ENCODE results near the gene ADIRF. TPM values are rescaled to one million over a fixed set of nuclear protein-coding genes. Genes with fewer than 3 reads are reported as not detected.
A peak's percentile ranks its signal among the peaks of the same experiment; 100 is the strongest.
"Not testable (repeated sequence)": the region's sequence is repeated elsewhere in the genome, so short reads cannot be mapped to it uniquely, and the experiment has no call there.

Gene ADIRF
- 599 TPM for total RNA-seq

DNA sequence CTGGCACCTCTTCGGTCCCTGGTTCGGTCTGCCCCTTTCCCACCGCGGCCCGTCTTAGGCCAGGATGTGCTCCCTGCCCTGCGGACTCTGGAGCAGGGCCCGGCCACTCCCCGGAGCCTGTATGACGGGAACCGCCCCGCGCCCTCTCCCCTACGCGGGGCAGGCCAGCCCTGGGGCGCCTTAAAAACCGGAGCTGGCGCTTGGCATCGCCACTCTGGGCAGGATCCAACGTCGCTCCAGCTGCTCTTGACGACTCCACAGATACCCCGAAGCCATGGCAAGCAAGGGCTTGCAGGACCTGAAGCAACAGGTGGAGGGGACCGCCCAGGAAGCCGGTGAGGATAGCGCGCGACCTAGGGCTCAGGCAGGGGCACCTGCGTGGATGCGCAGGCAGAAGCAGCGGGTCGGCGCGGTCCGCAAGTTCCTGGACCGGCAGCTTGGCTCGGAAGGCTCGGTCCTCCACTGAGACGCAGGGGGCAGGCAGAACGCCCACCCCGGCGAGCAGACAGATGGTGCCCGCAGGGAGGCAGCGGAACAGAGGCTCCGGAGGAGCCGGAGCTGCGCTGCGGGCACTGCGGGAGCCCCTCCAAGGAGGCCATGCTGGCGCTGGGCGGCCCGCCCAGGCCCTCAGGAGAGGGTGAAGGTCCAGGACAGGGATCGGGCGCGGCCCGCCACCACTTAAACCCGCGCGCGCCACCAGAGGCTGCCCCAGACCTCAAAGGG is at the start of gene ADIRF:
TSS of gene ADIRF (plus strand) at position 212 of the 723 bp plus-strand sequence. CDS start at position 275, 63 bp downstream.
- ATAC-seq = peak; percentile 11
- intact Hi-C loops (cut with DNase I) = no loop called here

DNA sequence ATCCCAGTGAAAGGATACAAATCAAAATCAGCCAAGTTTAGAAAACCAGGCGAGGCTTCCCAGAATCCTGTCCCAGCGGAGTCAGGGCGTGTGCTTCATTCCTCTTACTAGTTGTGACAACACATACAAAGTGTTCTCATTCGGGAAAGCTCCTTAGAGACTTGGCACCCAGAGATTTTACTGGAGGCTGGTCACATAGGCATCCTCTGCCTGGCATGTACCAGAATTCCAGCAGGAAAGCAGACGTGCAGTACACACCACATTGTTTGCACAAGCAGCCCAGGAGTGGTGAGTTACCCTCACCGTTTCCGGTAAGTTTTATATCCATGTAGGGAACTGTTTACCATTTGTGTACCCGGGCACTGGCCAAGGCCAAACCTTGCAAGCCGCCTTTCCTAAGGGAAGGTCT is 45.7 kb upstream of the ADIRF start:
- intact Hi-C loops (cut with DNase I) = no loop called here
- no peak for ATAC-seq
- no peak for DNase-seq (ENCODE audit: low spot score)

More for the DNA sequence above, at the start of gene ADIRF:
- peak; percentile 84 for DNase-seq (ENCODE audit: low spot score)

GRCh38 chr10:86929468-86930380 is 38.6 kb upstream of the ADIRF start:
- intact Hi-C loops (cut with DNase I) = no loop called here
- ATAC-seq (no peak), DNase-seq (ENCODE audit: low spot score) (no peak)

DNA sequence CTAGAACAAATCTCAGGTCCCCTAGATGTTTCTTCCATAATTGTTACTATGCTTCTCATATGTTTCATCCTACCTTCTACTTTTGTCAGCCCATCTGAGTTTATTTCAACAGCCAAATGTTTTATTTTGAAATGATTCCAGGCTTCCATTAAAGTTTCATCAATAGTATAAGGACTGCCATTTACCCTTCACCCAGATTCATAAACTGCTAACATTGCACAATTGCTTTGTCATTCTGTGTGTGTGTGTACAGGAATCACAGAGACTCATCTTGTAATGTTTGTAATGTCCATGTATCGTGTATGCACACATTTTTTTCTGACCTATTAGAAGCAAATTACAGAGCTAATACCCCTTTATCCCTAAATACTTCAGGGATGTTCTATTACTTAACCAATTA is 36.4 kb upstream of the ADIRF start:
- peak; percentile 61 for ATAC-seq

DNA sequence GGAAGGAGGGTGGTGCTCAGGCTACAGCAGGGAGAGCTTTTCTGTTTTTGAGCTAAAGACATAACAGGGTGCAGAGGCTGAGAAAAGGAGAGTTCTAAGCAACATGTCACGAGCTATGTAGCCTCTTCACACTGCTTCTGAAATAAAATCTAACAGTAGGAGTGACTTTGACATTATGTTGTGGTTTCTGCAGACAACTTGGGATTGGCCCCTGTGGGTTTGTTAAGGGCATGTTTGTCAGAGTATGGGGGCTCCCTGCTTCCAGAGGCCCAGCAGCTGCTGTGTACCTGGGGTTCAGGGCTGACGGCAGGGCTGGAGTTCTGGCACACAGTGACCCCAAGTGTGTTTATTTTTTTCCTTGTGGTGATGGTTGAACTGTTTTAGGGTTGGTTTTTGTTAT is 35.6 kb upstream of the ADIRF start:
- DNase-seq (ENCODE audit: low spot score) (no peak), ATAC-seq (no peak)
- intact Hi-C loops (cut with DNase I) = no loop called here

More for the DNA sequence above, 36.4 kb upstream of the ADIRF start:
- intact Hi-C loops (cut with DNase I) = no loop called here
- no peak for DNase-seq (ENCODE audit: low spot score)

DNA sequence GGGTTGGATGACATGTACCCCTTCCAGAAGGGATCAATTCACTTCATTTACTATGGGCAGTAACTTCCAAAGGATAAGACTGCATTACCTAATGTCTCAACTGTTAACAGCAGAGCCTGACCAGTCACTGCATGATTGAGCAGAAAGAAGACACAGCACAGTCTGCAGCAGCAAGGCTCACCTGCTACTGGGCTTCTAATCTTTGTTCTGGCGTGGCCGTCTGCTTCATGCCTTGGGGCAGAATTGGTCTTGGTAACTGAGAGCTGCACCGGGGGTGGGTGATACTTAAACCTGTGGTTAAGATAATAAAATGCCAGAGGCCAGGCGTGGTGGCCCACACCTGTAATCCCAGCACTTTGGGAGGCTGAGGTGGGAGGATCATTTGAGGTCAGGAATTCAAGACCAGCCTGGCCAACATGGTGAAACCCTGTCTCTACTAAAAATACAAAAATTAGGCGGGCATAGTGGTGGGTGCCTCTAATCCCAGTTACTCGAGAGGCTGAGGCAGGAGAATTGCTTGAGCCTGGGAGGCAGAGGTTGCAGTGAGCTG is 34.0 kb upstream of the ADIRF start:
- intact Hi-C loops (cut with DNase I); DNase-seq (ENCODE audit: low spot score); ATAC-seq: not testable (repeated sequence)

DNA sequence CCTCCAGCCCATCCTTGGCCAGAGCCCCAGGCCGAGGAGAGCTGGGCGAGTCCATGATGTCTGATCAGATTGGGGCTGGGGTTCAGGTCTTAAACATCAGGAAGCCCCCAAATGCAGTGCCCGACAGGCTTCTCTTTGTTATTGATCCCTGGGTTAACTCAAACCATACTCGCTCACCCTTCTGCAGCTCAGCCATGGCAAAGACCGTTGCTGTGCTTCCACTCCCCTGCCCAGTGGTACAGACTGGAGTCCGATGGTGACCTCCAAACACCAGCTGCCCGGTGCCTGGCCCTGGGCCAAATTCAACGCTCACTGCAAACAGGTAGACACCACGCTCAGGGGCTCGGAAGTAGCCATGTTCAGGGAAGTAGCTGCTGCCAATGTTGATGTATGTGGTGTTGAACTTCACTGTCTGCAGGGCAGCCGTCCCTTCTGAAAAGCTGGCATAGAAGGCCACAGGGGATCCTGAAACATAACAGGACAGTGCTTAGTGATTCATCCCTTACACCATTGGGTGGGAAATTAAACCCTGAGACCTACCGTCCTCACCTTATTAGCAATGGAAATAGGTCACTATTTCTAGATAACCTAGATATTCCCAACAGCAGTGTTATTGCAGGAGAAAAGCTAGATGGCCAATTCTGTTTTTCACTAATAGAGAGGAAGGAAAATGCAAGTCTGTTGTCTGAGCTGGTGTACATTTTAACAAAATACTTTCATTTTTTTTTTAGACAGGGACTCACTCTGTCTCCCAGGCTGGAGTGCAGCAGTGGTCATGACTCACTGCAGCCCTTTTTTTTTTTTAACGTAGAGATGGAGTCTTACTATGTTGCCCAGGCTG is 31.4 kb upstream of the ADIRF start:
- ATAC-seq = no peak
- intact Hi-C loops (cut with DNase I) = no loop called here
- DNase-seq (ENCODE audit: low spot score) = peak; percentile 68

DNA sequence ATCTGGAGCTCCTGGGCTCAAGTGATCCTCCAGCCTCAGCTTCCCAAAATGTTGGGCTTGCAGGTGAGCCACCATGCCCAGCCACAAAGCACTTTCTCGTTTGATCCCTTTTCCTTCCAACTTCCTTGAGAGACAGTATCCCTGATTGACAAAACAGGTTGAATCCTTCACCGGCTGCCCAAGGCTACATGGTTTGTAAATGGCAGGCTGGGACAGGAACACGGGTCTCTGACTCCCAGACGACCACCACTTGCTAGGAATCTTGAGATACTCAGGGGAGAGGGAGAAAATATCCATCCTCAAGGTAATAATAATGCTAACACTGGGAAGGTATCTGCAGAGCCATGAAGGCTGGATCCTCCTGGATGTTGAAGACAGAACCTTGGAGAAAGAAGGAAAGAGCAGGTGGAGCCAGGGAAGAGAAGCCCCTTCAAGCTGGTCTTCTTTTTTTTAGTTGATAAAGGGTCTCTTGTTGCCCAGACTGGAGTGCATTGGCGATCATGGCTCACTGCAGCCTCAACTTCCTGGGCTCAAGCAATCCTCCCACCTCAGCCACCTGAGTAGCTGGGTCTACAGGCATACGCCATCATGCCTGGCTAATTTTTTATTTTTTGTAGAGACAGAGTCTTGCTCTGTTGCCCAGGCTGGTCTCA is 30.7 kb upstream of the ADIRF start:
- intact Hi-C loops (cut with DNase I) = no loop called here
- ATAC-seq (no peak), DNase-seq (ENCODE audit: low spot score) (no peak)

GRCh38 chr10:86938260-86938659 is 30.0 kb upstream of the ADIRF start:
- no peak for DNase-seq (ENCODE audit: low spot score)
- no peak for ATAC-seq
- intact Hi-C loops (cut with DNase I) = no loop called here

DNA sequence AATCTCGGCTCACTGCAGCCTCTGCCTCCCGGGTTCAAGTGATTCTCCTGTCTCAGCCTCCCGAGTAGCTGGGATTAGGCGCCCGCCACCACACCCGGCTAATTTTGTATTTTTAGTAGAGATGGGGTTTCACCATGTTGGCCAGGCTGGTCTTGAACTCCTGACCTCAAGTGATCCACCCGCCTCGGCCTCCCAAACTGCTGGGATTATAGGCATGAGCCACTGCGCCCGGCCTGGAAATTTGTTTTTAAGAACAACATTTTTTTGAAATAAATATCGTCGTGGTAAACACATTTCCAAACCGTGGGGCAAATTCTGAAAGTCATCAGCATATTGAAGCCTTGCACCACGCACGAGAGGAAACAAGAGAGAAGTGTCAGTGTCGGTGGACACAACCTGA is 28.2 kb upstream of the ADIRF start:
- intact Hi-C loops (cut with DNase I); DNase-seq (ENCODE audit: low spot score); ATAC-seq: not testable (repeated sequence)

- ATAC-seq (no peak), DNase-seq (ENCODE audit: low spot score) (no peak)
Observed at GRCh38 chr10:86940677-86941076, 27.6 kb upstream of the ADIRF start.

GRCh38 chr10:86941426-86941825 is 26.9 kb upstream of the ADIRF start:
- DNase-seq (ENCODE audit: low spot score) (no peak), ATAC-seq (no peak)
- intact Hi-C loops (cut with DNase I) = no loop called here

More at GRCh38 chr10:86940677-86941076, 27.6 kb upstream of the ADIRF start:
- intact Hi-C loops (cut with DNase I) = no loop called here

DNA sequence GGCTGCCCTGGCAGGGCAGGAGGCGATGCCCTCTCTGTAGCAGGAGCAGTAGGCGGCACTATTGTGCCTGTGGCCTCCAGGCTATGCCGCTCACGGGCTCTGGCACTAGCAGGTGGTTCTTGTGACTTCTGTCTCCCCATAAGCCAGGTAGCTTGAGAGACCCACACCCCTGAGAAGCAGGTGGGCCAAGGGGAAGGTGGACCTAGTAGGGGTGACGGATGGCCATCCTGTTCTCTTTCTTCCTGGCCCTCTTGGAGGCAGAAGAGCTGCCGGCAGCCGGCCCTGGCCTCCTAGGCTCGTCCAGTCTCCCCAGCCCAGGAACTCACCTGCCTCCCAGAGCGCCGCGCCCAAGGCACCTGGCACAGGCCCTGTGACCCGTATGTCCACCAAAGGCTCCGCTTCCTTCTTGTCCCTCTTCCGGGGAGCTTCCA is 26.3 kb upstream of the ADIRF start:
- ATAC-seq (no peak), DNase-seq (ENCODE audit: low spot score) (no peak)
- intact Hi-C loops (cut with DNase I) = no loop called here

DNA sequence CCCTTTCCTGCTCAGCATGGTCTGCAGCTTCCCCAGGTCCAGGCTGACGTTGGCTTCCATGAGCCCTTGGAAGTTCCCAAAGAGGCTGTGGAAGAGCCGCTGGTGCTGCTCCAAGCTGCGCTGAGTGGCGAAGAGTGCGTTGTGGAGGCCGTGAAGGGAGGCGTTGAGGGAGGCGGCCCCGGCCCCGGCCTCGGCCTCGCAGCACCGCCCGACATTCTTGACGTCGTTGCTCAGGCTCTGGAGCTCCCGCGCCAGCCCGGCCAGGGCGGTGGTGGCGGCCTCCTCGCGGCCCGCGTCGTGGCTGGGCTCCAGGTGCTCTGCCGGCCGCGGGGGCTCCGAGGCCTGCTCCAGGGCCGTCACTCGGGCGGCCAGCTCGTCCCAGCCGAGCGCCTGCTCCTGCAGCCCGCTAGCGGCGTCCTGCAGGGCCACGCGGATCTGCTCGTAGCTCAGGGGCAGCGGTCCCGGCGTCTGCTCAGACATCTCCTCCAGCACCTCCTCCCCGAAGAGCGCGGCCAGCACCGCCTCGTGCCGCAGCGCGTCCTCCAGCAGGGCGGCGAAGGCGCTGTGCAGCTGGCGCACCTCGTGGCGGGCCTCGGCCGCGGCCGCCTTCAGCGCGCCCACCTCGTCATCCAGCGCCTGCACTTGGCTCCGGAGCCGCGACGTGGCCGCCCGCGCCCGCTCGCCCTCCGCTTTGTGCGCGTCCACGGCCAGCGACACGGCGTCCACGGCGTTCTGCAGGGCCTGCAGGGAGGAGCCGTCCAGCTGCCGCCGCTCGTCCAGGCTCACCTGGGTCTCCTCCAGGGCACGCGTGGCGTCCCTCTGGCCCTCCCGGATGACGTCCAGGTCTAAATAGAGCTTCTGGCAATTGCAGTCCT is 25.6 kb upstream of the ADIRF start:
- DNase-seq (ENCODE audit: low spot score) (no peak), ATAC-seq (no peak)
- intact Hi-C loops (cut with DNase I) = no loop called here

DNA sequence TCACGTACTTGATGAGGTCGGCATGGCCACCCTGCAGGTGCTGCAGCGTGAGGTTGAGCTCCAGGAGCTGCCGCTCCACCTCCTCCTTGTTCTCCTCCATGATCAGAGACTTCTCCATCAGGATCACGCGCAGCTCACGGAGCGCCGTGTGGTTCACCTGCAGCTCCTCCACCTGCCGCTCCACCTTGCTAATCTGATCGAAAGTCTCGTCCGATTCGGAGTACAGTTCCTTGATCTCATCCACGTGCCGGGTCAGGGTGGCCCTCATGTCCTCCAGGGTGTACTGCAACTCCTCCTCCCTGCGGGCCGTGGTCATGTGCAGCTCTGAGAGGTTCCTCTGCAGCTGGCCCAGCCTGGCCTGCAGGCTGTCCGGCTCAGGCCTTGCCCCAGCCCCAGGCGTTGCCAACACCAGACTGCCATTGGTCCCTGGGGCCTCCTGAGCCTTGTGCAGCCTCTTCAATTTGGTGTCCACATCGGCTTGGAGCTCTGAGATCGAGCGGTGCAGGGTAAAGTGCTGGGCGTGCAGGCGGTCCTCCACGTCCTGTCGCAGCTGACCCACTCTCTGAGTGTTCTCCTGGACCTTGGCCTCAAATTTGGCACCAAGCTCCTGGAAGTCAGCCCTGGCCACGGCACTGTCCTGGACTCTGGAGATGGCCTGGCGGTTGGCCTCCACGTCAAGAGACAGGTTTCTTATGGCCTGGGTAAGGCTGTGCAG is 24.8 kb upstream of the ADIRF start:
- intact Hi-C loops (cut with DNase I) = no loop called here
- ATAC-seq = no peak
- no peak for DNase-seq (ENCODE audit: low spot score)

DNA sequence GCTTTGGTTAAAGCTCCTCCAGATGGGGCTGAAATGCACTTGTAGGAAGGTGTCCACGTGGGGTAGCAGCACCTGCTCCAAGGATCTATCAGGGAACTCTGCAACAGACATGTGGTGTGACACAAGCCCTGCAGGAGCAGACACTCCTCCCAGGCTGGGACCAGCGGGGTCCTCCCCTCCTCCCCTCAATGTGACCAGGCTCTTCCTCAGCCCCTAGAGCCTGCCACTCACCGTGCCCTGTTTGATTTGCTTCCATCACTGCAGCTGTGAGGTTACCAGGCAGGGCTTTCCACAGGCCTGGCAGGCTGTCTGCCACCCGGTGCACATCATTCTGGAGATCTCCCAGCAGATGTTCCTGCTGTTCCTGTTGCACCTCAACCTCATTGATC is 24.3 kb upstream of the ADIRF start:
- ATAC-seq = no peak
- intact Hi-C loops (cut with DNase I) = no loop called here
- no peak for DNase-seq (ENCODE audit: low spot score)

- DNase-seq (ENCODE audit: low spot score) (no peak), ATAC-seq (no peak)
- intact Hi-C loops (cut with DNase I) = no loop called here
Observed at GRCh38 chr10:86944471-86944870, 23.8 kb upstream of the ADIRF start.
